ENCODE results near the gene SYNGR1. TPM values are rescaled to one million over a fixed set of nuclear protein-coding genes. Genes with fewer than 3 reads are reported as not detected.
A peak's percentile ranks its signal among the peaks of the same experiment; 100 is the strongest.

The SYNGR1 gene
- polyA plus RNA-seq, 3 donors = 18.0 to 54.9 (median 39.6) TPM

- H3K27me3 Mint-ChIP-seq (ENCODE audit: low read depth in 3 of 3) = no peaks in the 10 kb centered on the region
- Histone ChIP-seq H3K9ac (ENCODE audit: insufficient read depth, low read length, poor library complexity, severe bottlenecking) (peak overlapping the region; percentile 46), H3K4me3 (replicated peaks in 1 of 3; ENCODE audit: low read depth in 2 of 3, low read length in 3 of 3) (no peak overlapping the region), H3K27me3 (ENCODE audit: control insufficient read depth in 2 of 2, insufficient read depth in 2 of 2, low read length in 2 of 2) (no peaks in the 10 kb centered on the region), H3K79me2 (ENCODE audit: insufficient read depth, low read length) (peaks cover 23% of the 10 kb centered on the region), H3K27ac (ENCODE audit: low read depth in 1 of 2, low read length in 2 of 2) (peak overlapping the region; percentile 36 to 49), H4K20me1 (ENCODE audit: insufficient read depth, low read length) (no peaks in the 10 kb centered on the region), H3K36me3 (replicated peaks in 1 of 2; ENCODE audit: control insufficient read depth in 1 of 2, insufficient read depth in 2 of 2, low read length in 2 of 2) (no peaks in the 10 kb centered on the region), H3K4me1 (ENCODE audit: control insufficient read depth in 1 of 2, insufficient read depth in 2 of 2, low read length in 2 of 2) (peaks cover 22 to 23% of the 10 kb centered on the region in 2 donors), H3K9me3 (replicated peaks in 1 of 2; ENCODE audit: control insufficient read depth in 1 of 2, insufficient read depth in 1 of 2, low read length in 2 of 2) (peaks cover 6 to 10% of the 10 kb centered on the region in 2 donors), H3K4me2 (replicated peaks; ENCODE audit: extremely low read depth, low read length, poor library complexity, severe bottlenecking) (no peak overlapping the region), H2AFZ (ENCODE audit: insufficient read depth, low read depth, low read length, poor library complexity, severe bottlenecking) (peak overlapping the region; percentile 63)
- no peak for TF ChIP-seq CTCF (IDR thresholded peaks at IDR 0.05)
- H3K4me3 Mint-ChIP-seq = peak overlapping the region in 1 of 2 donors; percentile 16
- peaks cover 3 to 9% (median 5%) of the 10 kb centered on the region in 7 donors for H3K9me3 Mint-ChIP-seq
- H3K36me3 Mint-ChIP-seq = peaks cover 10 to 12% of the 10 kb centered on the region in 2 donors
- WGBS (ENCODE audit: insufficient coverage) = 10% methylated on average over 5 of the region's 9 CpGs
- DNase-seq = peak in 1 of 3 donors; percentile 26
- intact Hi-C loops (cut with micrococcal nuclease) = no loop called here
- peak overlapping the region; percentile 22 to 84 (median 77) for H3K27ac Mint-ChIP-seq
- peaks cover 45% of the 10 kb centered on the region for H3K4me1 Mint-ChIP-seq
Observed at GRCh38 chr22:39368461-39368911, 18.7 kb downstream of the SYNGR1 start.

- Histone ChIP-seq H3K4me2 (replicated peaks; ENCODE audit: extremely low read depth, low read length, poor library complexity, severe bottlenecking) (no peak overlapping the region), H3K9ac (ENCODE audit: insufficient read depth, low read length, poor library complexity, severe bottlenecking) (no peak overlapping the region), H3K36me3 (replicated peaks in 1 of 2; ENCODE audit: control insufficient read depth in 1 of 2, insufficient read depth in 2 of 2, low read length in 2 of 2) (no peaks in the 10 kb centered on the region), H3K4me3 (replicated peaks in 1 of 3; ENCODE audit: low read depth in 2 of 3, low read length in 3 of 3) (no peak overlapping the region), H3K79me2 (ENCODE audit: insufficient read depth, low read length) (peaks cover 23% of the 10 kb centered on the region), H3K4me1 (ENCODE audit: control insufficient read depth in 1 of 2, insufficient read depth in 2 of 2, low read length in 2 of 2) (peaks cover 20 to 23% of the 10 kb centered on the region in 2 donors), H2AFZ (ENCODE audit: insufficient read depth, low read depth, low read length, poor library complexity, severe bottlenecking) (no peak overlapping the region), H3K27ac (ENCODE audit: low read depth in 1 of 2, low read length in 2 of 2) (no peak overlapping the region), H3K9me3 (replicated peaks in 1 of 2; ENCODE audit: control insufficient read depth in 1 of 2, insufficient read depth in 1 of 2, low read length in 2 of 2) (peaks cover 6 to 10% of the 10 kb centered on the region in 2 donors), H4K20me1 (ENCODE audit: insufficient read depth, low read length) (no peaks in the 10 kb centered on the region), H3K27me3 (ENCODE audit: control insufficient read depth in 2 of 2, insufficient read depth in 2 of 2, low read length in 2 of 2) (no peaks in the 10 kb centered on the region)
- peak overlapping the region in 4 of 7 donors; percentile 13 to 77 (median 33) for H3K27ac Mint-ChIP-seq
- 82% methylated on average over 6 of the region's 6 CpGs for WGBS (ENCODE audit: insufficient coverage)
- no peak for DNase-seq
- peaks cover 10 to 12% of the 10 kb centered on the region in 2 donors for H3K36me3 Mint-ChIP-seq
- H3K4me3 Mint-ChIP-seq = no peak overlapping the region
- no peaks in the 10 kb centered on the region for H3K27me3 Mint-ChIP-seq (ENCODE audit: low read depth in 3 of 3)
- TF ChIP-seq CTCF (IDR thresholded peaks at IDR 0.05) = no peak
- H3K9me3 Mint-ChIP-seq = peaks cover 3 to 9% (median 5%) of the 10 kb centered on the region in 7 donors
- H3K4me1 Mint-ChIP-seq = peaks cover 39% of the 10 kb centered on the region
- intact Hi-C loops (cut with micrococcal nuclease) = no loop called here
Observed at GRCh38 chr22:39369186-39369585, 19.4 kb downstream of the SYNGR1 start.

Data from CD14-positive monocyte (primary cell).